ENCODE data around the gene LCMT1.
"Not testable (repeated sequence)": the region's sequence is repeated elsewhere in the genome, so short reads cannot be mapped to it uniquely, and the experiment has no call there.

The LCMT1 gene

DNA sequence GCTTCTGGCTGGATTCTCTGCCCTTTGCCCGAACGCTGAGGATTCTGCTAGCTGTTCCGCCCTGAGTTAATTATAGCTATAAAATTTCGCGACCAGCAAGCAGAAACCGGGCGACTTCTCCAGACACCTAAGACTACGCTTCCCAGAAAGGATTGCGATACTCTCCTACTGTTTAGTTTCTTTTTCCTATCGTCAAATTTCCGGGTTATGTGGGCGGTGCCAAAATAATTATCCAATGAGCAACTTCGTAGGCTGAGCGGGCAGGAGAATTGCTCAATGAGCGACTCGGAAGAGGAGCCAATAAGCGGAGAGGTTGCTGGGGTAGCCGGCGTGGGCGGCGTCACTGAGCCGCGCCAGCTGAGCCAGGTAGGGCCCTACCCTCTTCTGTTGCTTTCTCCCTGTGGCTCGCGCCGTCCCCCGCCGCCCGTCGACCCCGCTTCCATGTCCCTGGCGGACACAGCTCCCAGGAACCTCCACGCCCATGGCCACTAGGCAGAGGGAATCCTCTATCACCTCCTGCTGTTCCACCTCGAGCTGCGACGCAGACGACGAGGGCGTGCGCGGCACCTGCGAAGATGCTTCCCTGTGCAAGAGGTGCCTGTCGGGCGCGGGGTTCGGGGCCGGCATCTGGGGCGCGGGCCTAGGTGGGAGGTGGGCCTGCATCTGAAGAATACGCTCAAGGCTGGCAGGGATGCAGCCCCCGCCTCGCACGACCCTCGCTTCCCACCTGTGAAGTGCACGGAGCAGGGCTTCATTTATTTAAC, at the start of gene LCMT1:
TSS of gene LCMT1 (plus strand) at position 340 of the 764 bp plus-strand sequence. CDS start at position 482, 142 bp downstream.
- DNase-seq, result peak; percentile 91

DNA sequence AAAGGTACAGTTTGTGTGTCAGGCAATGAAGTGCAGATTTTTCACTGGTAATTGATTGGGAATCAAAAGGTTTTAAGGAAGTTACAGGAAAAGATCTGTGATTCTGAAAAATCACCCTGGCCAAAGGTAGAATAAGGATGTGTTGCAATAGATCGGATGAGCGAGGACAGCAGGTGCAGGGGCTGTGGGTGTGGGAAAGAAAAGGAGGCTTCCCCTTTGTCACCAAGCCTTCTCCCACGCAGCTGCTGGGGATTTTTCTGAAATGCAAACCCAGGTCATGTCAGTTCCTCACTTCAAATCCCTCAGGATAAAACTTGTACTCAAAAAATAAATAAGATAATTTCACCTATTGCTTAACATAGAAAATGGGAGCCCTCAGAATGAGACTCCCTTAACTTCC, 48.4 kb upstream of the LCMT1 start:
- no peak for DNase-seq

DNA sequence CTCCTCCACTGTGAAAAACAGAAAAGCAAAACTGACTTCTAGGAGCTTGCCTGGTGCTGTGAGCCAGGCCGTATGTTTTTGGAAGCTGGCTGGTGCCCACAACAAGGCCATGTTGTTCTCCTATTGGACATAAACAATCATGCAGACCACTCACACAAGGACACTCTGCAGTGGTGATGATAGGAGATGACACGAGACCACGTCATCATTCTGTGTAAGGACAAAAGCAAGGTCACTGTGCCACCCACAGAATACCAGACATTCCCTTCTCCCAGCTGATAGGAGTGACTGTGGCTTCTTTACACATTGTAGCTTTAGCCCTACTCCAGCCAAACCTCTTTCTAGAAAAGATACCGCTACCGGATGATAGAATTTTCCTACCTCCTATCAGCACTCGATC, 47.7 kb upstream of the LCMT1 start:
- no peak for DNase-seq

DNA sequence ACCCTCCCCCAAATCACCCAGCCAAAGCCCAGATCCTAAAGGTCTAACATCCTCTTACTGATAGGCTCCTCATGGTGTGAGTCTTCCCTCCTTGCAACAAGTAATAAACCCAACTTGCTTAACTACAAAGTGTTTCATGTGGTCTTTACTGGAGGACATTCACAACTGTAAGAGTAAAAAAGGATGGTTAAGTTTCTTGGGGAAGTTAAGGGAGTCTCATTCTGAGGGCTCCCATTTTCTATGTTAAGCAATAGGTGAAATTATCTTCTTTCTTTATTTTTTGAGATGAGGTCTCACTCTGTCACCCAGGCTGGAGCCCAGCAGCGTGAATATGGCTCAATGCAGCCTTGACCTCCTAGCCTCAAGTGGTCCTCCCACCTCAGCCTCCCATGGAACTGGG, 47.3 kb upstream of the LCMT1 start:
- not testable (repeated sequence) for DNase-seq

DNA sequence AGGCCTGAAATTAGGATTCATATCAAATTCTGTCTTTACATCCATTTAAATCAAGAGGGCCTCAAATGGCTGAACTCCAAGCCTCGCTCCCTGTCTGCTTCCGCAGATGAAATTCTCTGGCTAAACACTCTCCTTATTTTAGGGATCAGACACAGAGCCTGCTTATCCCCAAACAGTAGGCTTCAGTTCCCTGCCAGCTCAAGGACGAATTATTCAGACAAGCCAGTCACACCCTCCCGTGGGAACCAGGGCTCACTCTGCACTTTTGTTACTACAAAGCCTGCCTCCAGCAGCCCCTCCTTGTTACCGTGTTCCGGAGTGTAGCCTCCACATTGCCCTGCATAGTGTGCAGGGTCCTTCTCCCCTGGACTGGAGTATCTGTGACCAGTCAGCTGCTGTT, 46.6 kb upstream of the LCMT1 start:
- DNase-seq, result no peak

DNA sequence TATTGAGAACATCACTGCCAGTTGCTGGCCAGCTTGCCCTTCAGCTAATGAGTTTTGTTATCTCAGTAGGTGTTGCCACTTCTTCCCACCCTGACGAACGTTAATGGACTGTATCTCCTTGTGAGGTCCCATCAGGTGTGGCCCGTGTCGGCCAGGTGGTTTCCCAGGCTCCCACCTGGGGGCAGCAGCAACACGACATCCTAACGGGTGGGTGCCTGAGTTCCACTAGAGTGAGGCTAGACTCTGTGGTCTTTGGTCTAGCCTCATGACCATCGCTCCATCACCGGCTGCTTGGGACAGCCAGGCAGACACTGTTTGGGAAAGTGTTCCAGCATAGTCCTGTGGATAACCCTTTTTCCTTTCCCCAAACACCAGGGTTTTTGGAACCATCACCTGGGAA, 45.6 kb upstream of the LCMT1 start:
- no peak for DNase-seq

DNA sequence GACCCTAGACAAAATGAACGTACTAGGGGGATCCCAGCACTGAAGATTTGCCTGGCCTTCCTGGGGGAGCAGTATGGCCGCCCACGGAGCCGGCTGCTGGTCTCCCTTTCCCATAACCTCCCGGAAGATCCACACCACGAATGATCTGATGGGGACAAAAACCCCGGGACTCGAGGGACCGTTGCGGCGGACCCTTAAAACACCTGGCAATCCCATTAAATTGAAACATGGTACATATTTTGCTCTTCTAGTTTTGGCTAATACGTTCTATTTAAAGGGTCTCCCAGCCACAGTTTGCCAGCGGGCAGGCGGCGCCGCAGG, 45.2 kb upstream of the LCMT1 start:
- no peak for DNase-seq

DNA sequence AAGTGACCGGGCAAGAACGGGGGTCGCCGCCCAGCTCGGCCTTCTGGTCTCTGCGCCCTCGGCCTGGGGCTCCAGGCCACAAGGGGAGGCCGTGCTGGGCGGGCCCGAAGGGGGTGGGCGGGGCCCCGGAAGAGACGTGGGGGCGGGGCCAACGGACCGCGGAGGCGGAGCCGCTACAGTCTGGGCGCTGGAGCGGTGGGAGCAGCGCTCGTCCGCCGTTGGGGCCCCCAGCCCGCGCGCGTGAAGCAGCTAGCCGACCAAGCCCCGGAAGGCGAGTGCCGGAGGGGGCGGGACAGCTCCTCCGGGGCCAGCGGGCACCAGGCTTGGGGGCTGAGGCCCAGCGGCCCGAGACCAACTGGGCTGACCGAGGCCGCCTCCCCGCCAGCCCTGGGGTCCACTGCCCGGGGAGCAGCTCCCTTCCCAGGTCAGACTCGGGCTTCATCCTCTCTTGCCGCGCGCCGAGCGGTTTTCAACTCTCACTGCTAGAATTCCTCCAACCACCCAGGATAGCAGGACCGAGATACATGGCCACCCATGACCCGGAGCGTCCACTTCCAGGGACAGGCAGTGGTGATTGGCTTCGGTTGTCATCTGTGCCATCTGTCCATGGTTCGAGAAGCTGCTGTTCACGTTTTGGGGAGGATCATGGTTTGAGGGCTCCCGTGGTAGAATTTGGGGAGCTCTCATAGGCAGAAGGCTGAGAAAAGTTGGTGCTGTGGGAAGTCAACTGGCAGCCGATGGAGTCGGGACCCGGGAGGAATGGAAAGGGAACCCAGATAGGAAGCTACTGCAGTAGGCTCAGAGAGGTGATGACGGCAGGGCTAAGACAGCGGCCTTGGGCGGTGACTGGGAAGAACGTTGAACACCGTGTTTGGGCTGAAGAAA, 44.6 kb upstream of the LCMT1 start:
- peak; percentile 79 for DNase-seq

DNA sequence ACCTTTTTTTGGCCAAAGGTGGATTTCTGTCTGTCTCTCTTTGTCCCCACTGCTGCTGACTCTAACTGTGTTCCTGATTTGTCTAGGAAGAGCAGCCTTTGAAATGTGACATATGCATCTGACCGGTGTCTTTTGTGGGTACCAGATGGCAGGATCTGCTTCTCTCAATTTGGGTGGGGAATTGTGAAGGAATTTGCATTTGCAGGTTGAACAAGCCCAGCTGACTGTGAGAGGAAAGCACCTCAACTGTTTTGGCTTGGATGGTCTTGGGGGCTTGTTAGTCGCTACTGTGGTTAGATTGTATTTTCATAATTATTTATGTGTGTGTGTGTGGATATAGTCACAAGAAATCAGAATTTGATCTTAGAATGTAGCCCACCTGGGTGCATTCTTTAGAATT, 37.7 kb upstream of the LCMT1 start:
- DNase-seq, result no peak

DNA sequence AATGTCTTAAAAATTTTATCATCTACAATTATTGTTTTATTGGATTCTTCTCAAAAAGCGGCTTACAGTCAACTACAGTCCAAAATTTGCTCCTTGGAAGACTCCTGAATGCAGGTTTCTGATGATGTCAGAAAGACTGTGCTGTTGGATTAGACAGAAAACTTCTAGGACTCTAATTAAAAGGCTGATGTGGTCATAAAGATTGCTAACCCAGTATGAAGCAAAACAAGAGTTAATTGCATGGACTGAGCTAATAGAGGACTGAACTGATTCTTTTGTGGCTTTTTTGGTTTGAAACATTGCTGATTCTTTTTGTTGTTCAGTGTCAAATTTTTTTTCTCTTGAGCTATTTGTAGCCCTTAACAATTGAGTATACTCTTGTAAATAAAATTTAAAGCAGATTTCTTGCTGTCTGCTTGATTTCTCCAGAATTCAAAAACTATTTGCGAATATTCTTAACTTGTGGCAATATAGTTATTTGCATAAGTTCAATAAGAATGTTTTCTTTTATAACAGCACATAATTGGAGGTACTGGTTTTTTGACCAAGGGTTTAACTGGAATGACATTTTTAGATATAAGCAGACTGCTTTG, 33.1 kb upstream of the LCMT1 start:
- DNase-seq, result no peak

DNA sequence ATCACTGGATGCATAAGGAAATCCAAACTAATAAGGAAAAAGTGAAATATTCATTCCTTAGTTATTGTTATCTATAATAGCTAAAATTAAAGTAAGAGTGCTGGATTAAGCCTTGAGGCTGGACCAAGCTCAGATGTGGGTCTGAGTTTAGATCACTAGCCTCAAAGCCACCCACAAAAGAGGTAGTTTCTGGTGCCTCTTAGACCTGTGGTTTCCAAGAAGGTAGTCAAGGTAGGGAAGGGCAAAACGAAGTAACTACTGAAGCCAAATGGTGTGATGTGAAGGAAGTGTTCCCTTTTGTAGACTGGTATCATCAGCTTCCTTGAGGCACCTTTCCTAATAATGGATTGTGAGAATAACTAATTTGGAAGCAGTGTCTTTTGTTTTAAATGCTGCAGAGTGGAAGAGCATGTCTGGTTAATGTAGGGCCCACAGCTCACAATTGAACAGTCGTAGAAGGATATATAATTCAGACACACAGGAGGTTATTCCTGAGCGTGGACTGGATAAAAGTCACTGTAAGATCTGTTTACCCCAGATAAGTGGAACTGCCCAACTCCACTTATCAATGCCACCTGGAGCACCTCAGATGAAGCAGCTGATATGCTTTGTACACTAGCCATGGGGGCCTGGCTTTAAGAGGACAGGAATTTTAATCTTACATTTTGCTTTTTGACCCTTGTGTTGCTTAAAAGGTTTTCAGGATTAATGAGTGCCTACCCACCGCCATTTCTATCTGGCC, 31.7 kb upstream of the LCMT1 start:
- no peak for DNase-seq

DNA sequence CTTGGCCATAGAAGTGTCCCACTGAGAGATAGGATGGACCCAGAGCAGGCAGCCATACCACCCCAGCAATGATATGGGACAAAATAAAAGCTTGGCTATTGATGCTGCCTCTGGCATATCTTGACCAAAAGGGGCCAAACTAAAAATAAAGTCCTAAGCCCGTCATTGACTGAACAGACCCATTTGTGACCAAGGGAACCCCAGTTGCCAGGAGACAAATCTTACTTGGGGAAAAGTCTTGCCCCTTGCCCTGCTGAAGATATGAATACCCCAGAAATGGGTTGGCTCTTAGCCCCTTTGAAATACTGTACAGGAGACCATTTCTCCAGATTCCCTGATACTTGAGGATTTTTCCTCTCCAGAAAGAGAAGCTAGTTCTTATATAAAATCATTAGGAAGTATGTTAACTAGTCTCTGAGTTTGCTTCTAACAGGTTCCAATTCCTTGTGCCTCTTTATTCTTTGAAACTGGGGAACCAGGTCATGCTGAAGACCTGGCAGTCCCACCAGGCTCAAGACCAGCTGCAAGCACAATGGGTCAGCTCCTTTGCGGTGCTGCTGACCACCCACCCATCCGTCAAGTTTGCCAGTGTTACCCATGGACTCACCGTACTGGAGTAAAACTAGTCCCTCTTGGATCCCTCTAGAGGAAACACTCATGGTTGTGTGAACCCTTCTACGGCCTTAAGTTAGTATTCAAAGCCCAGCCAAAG, 31.0 kb upstream of the LCMT1 start:
- DNase-seq, result no peak

DNA sequence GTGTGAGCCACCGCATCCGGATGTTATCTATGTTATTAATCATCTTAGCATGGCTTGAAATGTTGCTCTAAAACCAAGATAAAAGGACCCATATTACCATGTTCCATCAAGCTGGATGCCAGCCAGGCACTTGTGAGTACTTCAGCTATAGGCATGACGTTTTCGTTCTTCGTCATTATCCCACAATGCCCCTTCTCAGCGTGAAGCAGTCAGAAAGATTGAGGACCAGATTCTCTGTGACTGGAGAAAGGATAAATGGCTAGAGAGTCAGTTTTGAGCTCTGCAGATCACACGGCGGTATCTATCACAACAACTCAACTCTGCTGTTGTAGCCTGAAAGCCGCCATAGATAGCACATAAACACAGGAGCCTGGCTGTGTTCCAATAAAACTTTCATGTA, 29.8 kb upstream of the LCMT1 start:
- DNase-seq, result no peak

DNA sequence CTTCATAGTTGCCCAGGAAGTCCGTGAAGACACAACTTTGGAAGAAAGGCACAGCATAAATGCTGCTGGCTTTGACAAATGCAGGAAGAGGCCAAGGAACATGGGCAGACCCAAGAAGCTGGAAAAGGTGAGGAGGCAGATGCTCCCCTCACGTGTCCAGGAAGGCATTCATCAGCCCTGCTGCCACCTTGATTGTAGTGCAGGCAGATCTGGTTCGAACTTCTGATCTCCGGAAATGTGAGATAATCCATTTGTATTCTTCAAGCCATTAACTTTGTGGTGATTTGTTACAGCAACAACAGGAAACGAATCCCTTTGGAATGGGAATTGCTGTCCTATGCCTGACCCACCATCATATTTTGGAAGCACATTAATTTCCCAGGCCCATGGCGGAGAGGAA, 28.5 kb upstream of the LCMT1 start:
- no peak for DNase-seq

DNA sequence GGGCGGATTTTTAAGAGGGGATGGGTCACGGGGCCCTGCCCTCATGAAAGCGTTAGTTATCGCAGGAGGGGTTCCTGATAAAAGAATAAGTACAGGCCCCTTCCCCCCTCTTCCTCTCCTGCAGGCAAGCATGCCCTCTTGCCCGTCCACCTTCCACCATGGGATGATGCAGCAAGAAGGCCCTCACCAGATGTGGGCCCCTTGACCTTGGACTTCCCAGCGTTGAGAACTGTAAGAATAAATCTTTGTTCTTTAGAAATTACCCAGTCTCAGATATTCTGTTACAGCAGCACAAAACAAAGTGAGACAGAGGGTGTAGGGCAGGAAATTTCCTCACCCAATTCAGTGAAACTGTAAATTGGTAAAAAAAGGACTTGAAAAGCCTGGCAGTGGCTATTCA, 27.8 kb upstream of the LCMT1 start:
- DNase-seq, result no peak

DNA sequence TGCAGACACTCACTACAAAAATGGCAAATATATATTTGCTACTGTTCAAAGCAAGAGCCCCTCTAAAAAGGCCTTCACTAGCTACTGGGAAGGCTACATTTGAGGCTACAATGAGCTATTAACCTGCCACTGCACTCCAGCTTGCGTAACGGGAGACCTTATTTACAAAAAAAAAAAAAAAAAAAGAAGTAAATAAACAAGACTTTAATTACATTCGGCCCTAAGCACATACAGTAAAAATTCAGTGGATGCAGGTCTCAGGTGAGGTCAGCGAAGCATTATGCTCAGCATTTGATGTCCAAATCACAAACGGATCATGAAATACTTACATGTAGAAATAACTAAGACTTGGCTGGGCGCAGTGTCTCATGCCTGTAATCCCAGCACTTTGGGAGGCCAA, 26.7 kb upstream of the LCMT1 start:
- DNase-seq, result no peak

DNA sequence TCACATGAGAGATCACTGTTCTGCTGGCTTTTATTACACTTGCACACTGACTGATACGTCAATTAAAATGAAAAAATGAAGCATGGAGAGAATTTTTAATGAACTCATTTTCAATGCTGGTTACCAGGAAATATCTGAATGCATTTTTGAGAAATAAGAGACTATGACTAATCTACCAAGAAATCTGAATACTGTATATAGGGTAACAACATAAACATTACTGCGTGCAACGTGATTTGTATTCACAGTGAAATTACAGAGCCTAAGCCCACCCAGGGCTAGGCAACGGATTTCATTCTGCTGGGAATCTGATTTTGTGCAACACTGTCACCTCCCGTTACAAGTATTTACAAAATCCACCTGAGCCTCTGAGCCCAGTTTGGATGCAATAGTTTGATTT, 23.8 kb upstream of the LCMT1 start:
- no peak for DNase-seq

DNA sequence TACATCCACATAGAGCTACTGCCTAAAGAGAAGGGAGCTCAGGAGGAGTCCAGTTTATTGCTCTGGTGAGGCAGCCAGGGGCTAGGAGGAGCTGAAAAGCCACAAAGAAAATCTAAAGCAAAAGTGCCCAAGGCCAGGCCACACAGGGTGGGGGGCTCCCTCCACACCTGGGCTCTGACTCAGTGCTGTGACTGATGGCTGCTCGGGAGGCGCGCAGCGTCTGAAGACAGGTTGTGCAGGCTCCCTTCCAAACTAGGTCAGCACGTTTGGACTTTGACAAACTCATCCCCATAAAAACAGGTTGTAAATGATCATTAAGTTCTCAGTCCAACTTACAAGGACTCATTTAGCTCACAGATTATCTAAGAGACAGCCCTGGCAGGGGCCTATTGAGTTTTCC, 22.2 kb upstream of the LCMT1 start:
- no peak for DNase-seq

DNA sequence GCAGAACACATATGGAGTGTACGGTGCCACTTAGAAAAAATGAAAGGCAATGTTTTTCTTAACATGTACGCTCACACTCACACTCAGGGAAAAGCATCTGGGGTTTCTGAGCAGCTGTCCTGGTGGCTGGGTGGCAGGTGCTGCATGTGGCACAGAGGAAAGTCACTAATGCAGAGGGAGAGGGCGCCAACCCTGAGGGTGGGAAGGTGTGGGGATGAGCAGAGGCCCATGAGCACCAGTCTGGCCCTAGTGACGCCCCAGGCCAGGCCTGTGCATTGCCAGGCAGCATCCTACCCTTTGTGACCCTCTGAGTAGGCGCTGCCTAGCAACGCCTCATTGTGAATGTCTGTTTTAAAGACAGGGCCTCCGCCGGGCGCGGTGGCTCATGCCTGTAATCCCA, 19.1 kb upstream of the LCMT1 start:
- DNase-seq, result no peak

DNA sequence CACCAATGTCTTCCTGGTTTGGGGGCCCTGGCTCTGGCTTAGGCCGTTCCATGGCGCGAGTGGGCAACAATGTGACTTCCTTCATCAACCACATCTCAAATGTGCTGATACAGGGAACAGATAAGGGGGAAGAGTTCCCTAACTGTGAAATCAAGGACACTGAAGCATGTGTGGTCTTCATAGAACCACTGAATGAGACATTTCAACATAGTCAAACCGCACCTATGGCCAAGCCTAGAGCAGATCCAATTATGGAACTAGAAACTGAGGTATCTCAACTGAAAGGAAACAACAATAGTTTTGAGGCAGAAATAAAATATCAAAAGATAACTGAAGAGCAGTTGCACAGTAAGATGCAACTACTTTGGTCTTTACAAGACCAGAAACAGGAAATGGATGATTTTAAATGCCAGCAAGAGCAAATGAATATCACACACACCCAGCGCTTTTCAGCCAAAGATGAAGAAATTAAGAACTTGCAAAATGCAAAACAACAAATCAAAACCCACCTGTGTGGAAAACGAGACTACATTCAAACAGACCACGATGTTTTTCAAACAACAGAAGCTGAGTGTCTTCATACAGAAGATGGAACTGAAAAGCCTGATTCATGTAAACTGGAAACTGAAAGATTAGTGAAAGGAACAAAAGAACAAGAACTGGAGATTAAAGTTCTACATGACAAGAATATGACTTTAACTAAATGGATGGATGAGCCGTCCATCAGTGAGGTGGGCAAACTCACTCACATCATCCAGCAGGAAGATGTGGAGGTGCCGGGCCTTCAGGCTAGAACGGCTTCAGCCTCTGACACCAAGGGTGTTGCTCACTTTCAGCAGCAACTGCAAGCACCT, 18.1 kb upstream of the LCMT1 start:
- no peak for DNase-seq

DNA sequence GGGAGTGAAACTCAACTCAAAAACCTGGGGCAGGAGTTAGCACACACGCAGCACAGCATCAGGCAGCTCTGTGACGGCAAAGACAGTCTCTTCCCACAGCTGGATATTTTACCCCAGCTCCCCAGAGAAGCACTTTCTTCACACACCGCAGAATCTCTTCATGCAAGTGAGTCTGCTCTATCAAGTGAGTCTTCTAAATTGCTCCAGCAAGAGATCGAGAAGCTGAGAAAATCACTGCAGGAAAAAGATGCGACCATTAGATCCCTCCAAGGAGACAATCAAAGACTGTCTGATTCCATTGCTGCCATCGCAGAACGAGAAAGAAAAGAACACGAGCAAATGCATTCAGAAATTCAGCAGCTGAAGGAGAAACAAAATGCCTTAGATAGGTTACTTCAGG, 16.9 kb upstream of the LCMT1 start:
- no peak for DNase-seq

DNA sequence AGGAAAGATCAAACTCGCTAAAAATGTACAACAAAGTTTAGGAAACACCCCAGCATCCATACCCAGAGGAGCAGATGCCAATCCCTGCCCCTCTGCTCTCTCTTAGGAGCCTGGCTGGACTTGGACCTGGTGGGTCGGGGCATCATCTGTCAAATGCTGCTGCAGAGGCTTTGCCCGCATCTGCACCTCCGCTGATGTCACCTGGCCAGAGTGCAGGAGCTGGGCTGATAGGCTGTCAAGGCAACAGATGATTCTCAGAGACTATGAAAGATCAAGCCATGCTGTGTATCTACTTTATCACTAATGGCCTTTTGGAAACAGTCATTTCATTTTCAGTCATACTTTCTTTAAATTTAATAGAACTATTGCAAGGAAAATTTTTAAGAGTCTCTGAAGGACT, 15.9 kb upstream of the LCMT1 start:
- no peak for DNase-seq
